ENCODE results near the gene LZIC.

- TF ChIP-seq CTCF (IDR thresholded peaks at IDR 0.05), result no peak
- no peak for TF ChIP-seq EP300 (IDR thresholded peaks at IDR 0.05)
- no peak for TF ChIP-seq POLR2A (IDR thresholded peaks at IDR 0.05)
Measured at GRCh38 chr1:9906466-9906865, 36.7 kb downstream of the LZIC start.
